Measurements from ENCODE around the gene TSFM. TPM values are rescaled to one million over a fixed set of nuclear protein-coding genes. Genes with fewer than 3 reads are reported as not detected.

TSFM gene
- total RNA-seq, 1 experiment from 2014 or later = 58.5 TPM

- intact Hi-C loops (cut with micrococcal nuclease; ENCODE audit: unreplicated experiment) = no loop called here
- no peak for DNase-seq (ENCODE audit: low spot score)
- Histone ChIP-seq H3K4me3 (ENCODE audit: low read depth, low read length, poor library complexity, severe bottlenecking) (no peak overlapping the region), H3K36me3 (ENCODE audit: insufficient read depth, low read length, poor library complexity, severe bottlenecking) (peaks cover 84% of the 10 kb centered on the region), H3K9me3 (ENCODE audit: low read depth, low read length, poor library complexity, severe bottlenecking) (no peaks in the 10 kb centered on the region), H3K4me1 (ENCODE audit: insufficient read depth, low read length, poor library complexity, severe bottlenecking) (no peaks in the 10 kb centered on the region), H3K27ac (ENCODE audit: low read depth, low read length, poor library complexity, severe bottlenecking) (no peak overlapping the region), H3K27me3 (replicated peaks; ENCODE audit: insufficient read depth, low read depth, low read length, poor library complexity) (no peaks in the 10 kb centered on the region)
- POLR2A ChIA-PET (ENCODE audit: low non-redundant PET) = no interaction called here
- no peak for TF ChIP-seq CTCF (conservative IDR thresholded peaks at IDR 0.05; ENCODE audit: low read depth, low read length)
- TF ChIP-seq EZH2 (IDR thresholded peaks at IDR 0.05; ENCODE audit: borderline replicate concordance, low read depth, low read length, poor library complexity, severe bottlenecking) = no peak
- BruUV-seq (replicated peaks) = TSS peak; percentile 15
- CTCF ChIA-PET = no interaction called here
Observed at GRCh38 chr12:57823131-57823907, 40.7 kb downstream of the TSFM start.

- no peak for TF ChIP-seq CTCF (conservative IDR thresholded peaks at IDR 0.05; ENCODE audit: low read depth, low read length)
- TF ChIP-seq EZH2 (IDR thresholded peaks at IDR 0.05; ENCODE audit: borderline replicate concordance, low read depth, low read length, poor library complexity, severe bottlenecking) = no peak
- ChIA-PET CTCF (no interaction called here), POLR2A (ENCODE audit: low non-redundant PET) (no interaction called here)
- Histone ChIP-seq H3K4me1 (ENCODE audit: insufficient read depth, low read length, poor library complexity, severe bottlenecking) (no peaks in the 10 kb centered on the region), H3K27me3 (replicated peaks; ENCODE audit: insufficient read depth, low read depth, low read length, poor library complexity) (no peaks in the 10 kb centered on the region), H3K9me3 (ENCODE audit: low read depth, low read length, poor library complexity, severe bottlenecking) (no peaks in the 10 kb centered on the region), H3K4me3 (ENCODE audit: low read depth, low read length, poor library complexity, severe bottlenecking) (no peak overlapping the region), H3K36me3 (ENCODE audit: insufficient read depth, low read length, poor library complexity, severe bottlenecking) (peaks cover 84% of the 10 kb centered on the region), H3K27ac (ENCODE audit: low read depth, low read length, poor library complexity, severe bottlenecking) (no peak overlapping the region)
- intact Hi-C loops (cut with micrococcal nuclease; ENCODE audit: unreplicated experiment) = no loop called here
- DNase-seq (ENCODE audit: low spot score) = no peak
- BruUV-seq (replicated peaks) = no TSS peak
Observed at GRCh38 chr12:57823908-57824640, 41.5 kb downstream of the TSFM start.

- Histone ChIP-seq H3K4me3 (ENCODE audit: low read depth, low read length, poor library complexity, severe bottlenecking) (no peak overlapping the region), H3K36me3 (ENCODE audit: insufficient read depth, low read length, poor library complexity, severe bottlenecking) (peaks cover 79% of the 10 kb centered on the region), H3K9me3 (ENCODE audit: low read depth, low read length, poor library complexity, severe bottlenecking) (no peaks in the 10 kb centered on the region), H3K4me1 (ENCODE audit: insufficient read depth, low read length, poor library complexity, severe bottlenecking) (no peaks in the 10 kb centered on the region), H3K27ac (ENCODE audit: low read depth, low read length, poor library complexity, severe bottlenecking) (no peak overlapping the region), H3K27me3 (replicated peaks; ENCODE audit: insufficient read depth, low read depth, low read length, poor library complexity) (no peaks in the 10 kb centered on the region)
- ChIA-PET POLR2A (ENCODE audit: low non-redundant PET) (no interaction called here), CTCF (no interaction called here)
- intact Hi-C loops (cut with micrococcal nuclease; ENCODE audit: unreplicated experiment) = no loop called here
- DNase-seq (ENCODE audit: low spot score) = no peak
- no TSS peak for BruUV-seq (replicated peaks)
- TF ChIP-seq CTCF (conservative IDR thresholded peaks at IDR 0.05; ENCODE audit: low read depth, low read length) = no peak
- no peak for TF ChIP-seq EZH2 (IDR thresholded peaks at IDR 0.05; ENCODE audit: borderline replicate concordance, low read depth, low read length, poor library complexity, severe bottlenecking)
Observed at GRCh38 chr12:57825451-57825850, 42.9 kb downstream of the TSFM start.

Measured in A673 (cell line).